HepG2 (cell line): ENCODE data around the gene GDF11. TPM values are rescaled to one million over a fixed set of nuclear protein-coding genes. Genes with fewer than 3 reads are reported as not detected.

Source experiments
- ATAC-seq: fragments of 200-7000 bp; cut with Tn5 transposase; 3 replicates; pipeline ENCODE4 v1.9.1; 2020; ENCODE audit warnings: mild to moderate bottlenecking, moderate library complexity
- BruUV-seq: library from RNA; stranded (reverse); fragments of 400-500 nt; replicated peaks from 2 replicates; lab custom pipeline; 2021; lab: Mats Ljungman, UMichigan
- CTCF ChIA-PET: fragments of 300-600 bp; formaldehyde crosslinking; extraction: SDS; loops from one replicate; lab custom pipeline; 2021; ENCODE audit warnings: low total read pairs, inconsistent platforms, low intra/inter-chr PET ratio; lab: Yijun Ruan, JAX
- POLR2A ChIA-PET: fragments of 350-600 bp; sonication (Branson Sonifier 250); formaldehyde crosslinking; loops from one replicate; lab custom pipeline; 2020; ENCODE audit warnings: antibody characterized with exemption, inconsistent platforms; lab: Yijun Ruan, JAX
- DNase-seq: peaks from one replicate; pipeline ENCODE4 v3.0.0-alpha.2; 2015; ENCODE audit warnings: low spot score
- FAIRE-seq: peaks from 3 replicates; lab custom pipeline; 2011; peaks lifted over from hg19 to GRCh38; lab: Jason Lieb, UNC
- H2AFZ ChIP-seq: one replicate; pipeline ENCODE4 v1.6.1; 2011; ENCODE audit warnings: low read length, inconsistent platforms
- H3K27ac ChIP-seq: fragments of 300-600 bp; 3 replicates; pipeline ENCODE4 v1.8.0; 2011; ENCODE audit warnings: mixed run types, mild to moderate bottlenecking, mixed read lengths, low read length, inconsistent platforms; ENCODE audit not compliant: insufficient read depth; ENCODE audit errors: extremely low read length
- H3K27me3 ChIP-seq, 2 experiments: fragments of 200-600 bp in 1 of 2; 2 replicates in 1 of 2; 3 replicates in 1 of 2; pipeline versions ENCODE4 v1.6.0 to v1.8.0; 2011; ENCODE audit warnings: low read length in 2 of 2, mild to moderate bottlenecking in 2 of 2, moderate library complexity in 2 of 2, inconsistent platforms in 1 of 2; ENCODE audit not compliant: insufficient read depth in 2 of 2, control insufficient read depth in 1 of 2
- H3K36me3 ChIP-seq, 2 experiments: fragments of 200-600 bp in 1 of 2; replicated peaks in 1 of 2; 2 replicates in 1 of 2; 3 replicates in 1 of 2; pipeline versions ENCODE4 v1.5.1 to v1.8.0; 2011; ENCODE audit warnings: low read length in 2 of 2, inconsistent platforms in 1 of 2; ENCODE audit not compliant: insufficient read depth in 2 of 2, control insufficient read depth in 1 of 2
- H3K4me1 ChIP-seq: 2 replicates; pipeline ENCODE4 v1.5.1; 2012; ENCODE audit warnings: low read length, inconsistent platforms; ENCODE audit not compliant: insufficient read depth
- H3K4me2 ChIP-seq: 2 replicates; pipeline ENCODE4 v1.6.0; 2011; ENCODE audit warnings: low read depth, low read length, inconsistent platforms
- H3K4me3 ChIP-seq, 3 experiments: fragments of 200-600 bp in 1 of 3; sonication (generic), shearing (Covaris generic) in 1 of 3; replicated peaks in 1 of 3; 2 replicates each; pipeline ENCODE4 v1.5.1; 2011 to 2016; ENCODE audit warnings: low read length in 3 of 3, inconsistent platforms in 2 of 3, low read depth in 2 of 3, mild to moderate bottlenecking in 2 of 3, control low read depth in 1 of 3, mixed read lengths in 1 of 3; ENCODE audit not compliant: insufficient read depth in 1 of 3
- H3K79me2 ChIP-seq: one replicate; pipeline ENCODE4 v1.6.1; 2011; ENCODE audit warnings: low read length, inconsistent platforms; ENCODE audit not compliant: insufficient read depth
- H3K9ac ChIP-seq: 2 replicates; pipeline ENCODE4 v1.6.0; 2011; ENCODE audit warnings: mild to moderate bottlenecking, low read depth, low read length, inconsistent platforms; ENCODE audit not compliant: insufficient read depth
- H3K9me3 ChIP-seq: 2 replicates; pipeline ENCODE4 v1.5.1; 2012; ENCODE audit warnings: mild to moderate bottlenecking, low read length
- H4K20me1 ChIP-seq: 2 replicates; pipeline ENCODE4 v1.6.0; 2011; ENCODE audit warnings: inconsistent platforms, mild to moderate bottlenecking, low read length, moderate library complexity; ENCODE audit not compliant: insufficient read depth
- ARNT2 ChIP-seq: sonication (generic); formaldehyde crosslinking; IDR thresholded peaks from 2 replicates; pipeline ENCODE4 v1.8.0; 2022; ENCODE audit warnings: mild to moderate bottlenecking, low read depth, missing genetic modification reagents, moderate library complexity
- POGZ ChIP-seq: sonication (generic); formaldehyde crosslinking; IDR thresholded peaks from 2 replicates; pipeline ENCODE4 v1.4.0; 2020; ENCODE audit warnings: mild to moderate bottlenecking, missing genetic modification reagents
- ZNF335 ChIP-seq: sonication (generic); formaldehyde crosslinking; IDR thresholded peaks from 2 replicates; pipeline ENCODE4 v1.4.0; 2020; ENCODE audit warnings: missing genetic modification reagents
- WGBS: methylation state at CpG from one replicate; pipeline ENCODE4 v1.1.6; 2017; ENCODE audit warnings: low lambda C conversion rate; 5-methylcytosine and 5-hydroxymethylcytosine counted together
- in situ Hi-C: cut with HindIII; loops from 2 replicates; pipeline ENCODE4 v1.10.0; 2017; ENCODE audit warnings: low pct_unique_long_range_greater_than_20kb; ENCODE audit not compliant: extremely low pct_ligation_motif_present
- intact Hi-C: fragments of 100-400 bp; cut with micrococcal nuclease; formaldehyde crosslinking; loops from one replicate; pipeline ENCODE4 v1.10.0; 2022; ENCODE audit not compliant: unreplicated experiment
- polyA plus RNA-seq, 8 experiments: library from polyadenylated mRNA; depleted of rRNA in 3 of 8; stranded (reverse) in 7 of 8; unstranded in 1 of 8; fragments of >200 nt; fragmentation: Illumina TruSeq in 4 of 8; extraction: Trizol in 4 of 8; gene quantifications; 2 replicates each; pipeline versions ENCODE4 v1.2.1 to v1.2.3, GENCODE V29; 2011 to 2016; ENCODE audit warnings: low read depth in 4 of 8, missing spikeins in 1 of 8, mixed read lengths in 1 of 8; ENCODE audit not compliant: insufficient read depth in 1 of 8
- total RNA-seq, 5 experiments: library from RNA; depleted of rRNA; stranded (reverse); fragments of >200 nt; fragmentation: Illumina TruSeq; extraction: Trizol; gene quantifications; 2 replicates each; pipeline ENCODE4 v1.2.3, GENCODE V29; 2016; ENCODE audit warnings: low read depth in 1 of 5

GDF11 gene
- total and polyA plus RNA-seq, 2 of the 13 experiments (the other 11 are each of a cell fraction or from before 2014, with no cell fraction given), result 0.63 to 1.5 TPM

- Histone ChIP-seq H3K4me1 (peaks cover 48% of the 10 kb centered on the region), H3K4me2 (peak within 1 kb of the TSS; percentile 75), H2AFZ (no peak within 1 kb of the TSS), H3K9me3 (no peaks in the 10 kb centered on the region), H3K36me3 (no peaks in the 10 kb centered on the region), H4K20me1 (no peaks in the 10 kb centered on the region; the same call in 1 of the 2 replicates), H3K27me3 (peaks cover 1 to 68% of the 10 kb centered on the region in 2 experiments; a peak in 4 of 5 replicates), H3K9ac (no peak within 1 kb of the TSS), H3K79me2 (no peaks in the 10 kb centered on the region), H3K27ac (no peak within 1 kb of the TSS), H3K4me3 (peak within 1 kb of the TSS; percentile 29 to 71 (median 51); a peak in 5 of 6 replicates)
- DNase-seq (no peak), FAIRE-seq (no peak), ATAC-seq (peak; percentile 52)
- CTCF ChIA-PET, result no interaction called here
- POLR2A ChIA-PET, result interaction anchor here (2.1 to 3.4 kb wide), 2 partner anchors 8 to 26 kb away, joined by 9 to 14 read pairs; partner anchors contain the start of gene BLOC1S1
- TF ChIP-seq ARNT2 (CRISPR knock-in tag), result no peak
- 2% methylated on average over 21 of the region's 39 CpGs for WGBS
- intact Hi-C loops, result loop anchor here (2.0 kb wide), 1 partner anchor 13 kb away; the partner anchor contains the start of gene RDH5
- in situ Hi-C loops, result no loop called here
- BruUV-seq, result no TSS peak
Observed at GRCh38 chr12:55707841-55708694, 34.9 kb upstream of the GDF11 start, which contains the start of gene ITGA7. Gene ITGA7 (minus strand): TSS chr12:55707904. CDS start chr12:55707682, 222 bp downstream.

GRCh38 chr12:55708695-55709233 lies 34.2 kb upstream of the GDF11 start:
- FAIRE-seq, result no peak
- BruUV-seq, result no TSS peak
- Histone ChIP-seq H4K20me1 (no peaks in the 10 kb centered on the region; the same call in 1 of the 2 replicates), H3K9me3 (no peaks in the 10 kb centered on the region), H3K9ac (no peak overlapping the region), H3K4me1 (peaks cover 41% of the 10 kb centered on the region), H3K4me2 (no peak overlapping the region), H3K4me3 (no peak overlapping the region), H3K36me3 (no peaks in the 10 kb centered on the region), H3K27ac (no peak overlapping the region), H2AFZ (no peak overlapping the region), H3K79me2 (no peaks in the 10 kb centered on the region), H3K27me3 (peaks cover 1 to 62% of the 10 kb centered on the region in 2 experiments; a peak in 4 of 5 replicates)
- in situ Hi-C loops (no loop called here), intact Hi-C loops (no loop called here)
- POLR2A ChIA-PET, result no interaction called here
- WGBS, result 2% methylated on average over 3 of the region's 3 CpGs
- TF ChIP-seq ZNF335 (CRISPR knock-in tag), result no peak
- TF ChIP-seq POGZ (CRISPR knock-in tag), result no peak
- CTCF ChIA-PET, result no interaction called here
- no peak for ATAC-seq
- DNase-seq, result no peak
